ENCODE results near the gene TPSD1.
"Not testable (repeated sequence)": the region's sequence is repeated elsewhere in the genome, so short reads cannot be mapped to it uniquely, and the experiment has no call there.

TPSD1 gene

GRCh38 chr16:1221628-1222552 lies 34.0 kb upstream of the TPSD1 start:
- DNase-seq = no peak

- DNase-seq = no peak
Measured at GRCh38 chr16:1222553-1223354, 33.1 kb upstream of the TPSD1 start.

GRCh38 chr16:1223355-1224214 lies 32.3 kb upstream of the TPSD1 start:
- no peak for DNase-seq

GRCh38 chr16:1224558-1224957 lies 31.3 kb upstream of the TPSD1 start:
- no peak for DNase-seq

GRCh38 chr16:1225051-1225451 lies 30.8 kb upstream of the TPSD1 start, which contains the start of gene TPSG1:
TPSG1 (minus strand) TSS chr16:1225268; CDS start chr16:1225252, 16 bp downstream.
- no peak for DNase-seq

- DNase-seq = not testable (repeated sequence)
Measured at GRCh38 chr16:1225728-1226311, 30.0 kb upstream of the TPSD1 start.

GRCh38 chr16:1226692-1227091 lies 29.2 kb upstream of the TPSD1 start:
- DNase-seq = not testable (repeated sequence)

GRCh38 chr16:1228227-1228626 lies 27.6 kb upstream of the TPSD1 start:
- not testable (repeated sequence) for DNase-seq

GRCh38 chr16:1229476-1229875 lies 26.4 kb upstream of the TPSD1 start:
- not testable (repeated sequence) for DNase-seq

GRCh38 chr16:1230084-1230470 lies 25.8 kb upstream of the TPSD1 start, which contains the start of gene TPSB2:
TPSB2 (minus strand) TSS chr16:1230184; CDS start chr16:1229951, 233 bp downstream.
- not testable (repeated sequence) for DNase-seq

GRCh38 chr16:1230471-1231212 lies 25.2 kb upstream of the TPSD1 start:
- DNase-seq = not testable (repeated sequence)

- not testable (repeated sequence) for DNase-seq
Measured at GRCh38 chr16:1231301-1231700, 24.6 kb upstream of the TPSD1 start.

GRCh38 chr16:1232049-1232748 lies 23.7 kb upstream of the TPSD1 start:
- DNase-seq = not testable (repeated sequence)

GRCh38 chr16:1236659-1237058 lies 19.2 kb upstream of the TPSD1 start:
- not testable (repeated sequence) for DNase-seq

- no peak for DNase-seq
Measured at GRCh38 chr16:1237990-1238389, 17.9 kb upstream of the TPSD1 start.

GRCh38 chr16:1238909-1239308 lies 17.0 kb upstream of the TPSD1 start:
- DNase-seq = not testable (repeated sequence)

GRCh38 chr16:1239575-1239974 lies 16.3 kb upstream of the TPSD1 start:
- DNase-seq = not testable (repeated sequence)

- not testable (repeated sequence) for DNase-seq
Measured at GRCh38 chr16:1240436-1240835, 15.4 kb upstream of the TPSD1 start, which contains the start of gene TPSAB1. TPSAB1 (plus strand) TSS chr16:1240705; CDS start chr16:1240939, 234 bp downstream.

GRCh38 chr16:1241081-1241480 lies 14.8 kb upstream of the TPSD1 start:
- DNase-seq = not testable (repeated sequence)

- DNase-seq = not testable (repeated sequence)
Measured at GRCh38 chr16:1243363-1243762, 12.5 kb upstream of the TPSD1 start.
